ENCODE measurements around the gene LRIG1. TPM values are rescaled to one million over a fixed set of nuclear protein-coding genes. Genes with fewer than 3 reads are reported as not detected.
A peak's percentile ranks its signal among the peaks of the same experiment; 100 is the strongest.

The LRIG1 gene
- total and polyA plus RNA-seq, 7 donors: 9.8 to 119 (median 41.1) TPM

DNA sequence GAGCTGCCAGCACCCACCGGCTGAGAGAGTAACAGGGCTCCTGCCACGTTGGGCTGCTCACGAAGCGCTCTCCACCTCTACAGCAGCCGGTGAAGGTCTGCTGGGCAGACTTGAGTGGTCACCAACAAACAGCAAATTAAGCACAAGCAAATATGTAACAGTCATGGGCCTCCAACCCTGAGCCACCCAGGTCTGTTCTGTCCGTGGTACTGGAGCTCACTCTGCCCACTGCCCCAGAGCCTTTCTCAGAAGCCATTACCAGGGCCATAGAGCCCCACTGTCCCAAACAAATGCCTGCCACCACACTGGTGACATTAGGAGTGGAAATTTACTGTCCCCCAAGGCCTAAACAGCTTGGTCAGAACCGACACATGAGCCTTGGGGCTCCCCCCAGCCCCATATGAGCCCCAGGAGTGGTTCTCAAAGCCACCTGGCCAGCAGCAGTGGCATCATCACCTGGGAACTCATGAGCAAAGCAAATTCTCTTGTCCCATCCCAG, 56.6 kb downstream of the LRIG1 start:
- WGBS, 3 donors: 85 to 92% (median 89%) methylated on average over 7 of the region's 7 CpGs
- intact Hi-C loops (cut with DNase I): no loop called here
- no peak for DNase-seq
- H3K27me3 ChIP-seq (ENCODE audit: insufficient read depth in 3 of 3, low read length in 2 of 3): no peaks in the 10 kb centered on the region
- H3K4me1 ChIP-seq: peaks cover 68% of the 10 kb centered on the region
- H3K4me3 ChIP-seq: no peak overlapping the region
- H3K27ac ChIP-seq: peak overlapping the region; percentile 91
- H3K9me3 ChIP-seq: no peaks in the 10 kb centered on the region
- TF ChIP-seq, protein P1, sequence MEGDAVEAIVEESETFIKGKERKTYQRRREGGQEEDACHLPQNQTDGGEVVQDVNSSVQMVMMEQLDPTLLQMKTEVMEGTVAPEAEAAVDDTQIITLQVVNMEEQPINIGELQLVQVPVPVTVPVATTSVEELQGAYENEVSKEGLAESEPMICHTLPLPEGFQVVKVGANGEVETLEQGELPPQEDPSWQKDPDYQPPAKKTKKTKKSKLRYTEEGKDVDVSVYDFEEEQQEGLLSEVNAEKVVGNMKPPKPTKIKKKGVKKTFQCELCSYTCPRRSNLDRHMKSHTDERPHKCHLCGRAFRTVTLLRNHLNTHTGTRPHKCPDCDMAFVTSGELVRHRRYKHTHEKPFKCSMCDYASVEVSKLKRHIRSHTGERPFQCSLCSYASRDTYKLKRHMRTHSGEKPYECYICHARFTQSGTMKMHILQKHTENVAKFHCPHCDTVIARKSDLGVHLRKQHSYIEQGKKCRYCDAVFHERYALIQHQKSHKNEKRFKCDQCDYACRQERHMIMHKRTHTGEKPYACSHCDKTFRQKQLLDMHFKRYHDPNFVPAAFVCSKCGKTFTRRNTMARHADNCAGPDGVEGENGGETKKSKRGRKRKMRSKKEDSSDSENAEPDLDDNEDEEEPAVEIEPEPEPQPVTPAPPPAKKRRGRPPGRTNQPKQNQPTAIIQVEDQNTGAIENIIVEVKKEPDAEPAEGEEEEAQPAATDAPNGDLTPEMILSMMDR (IDR thresholded peaks at IDR 0.05): no peak
- H3K36me3 ChIP-seq (ENCODE audit: insufficient read depth in 1 of 2, low read depth in 1 of 2): peaks cover 0 to 6% of the 10 kb centered on the region in 2 donors
- no peak for ATAC-seq

DNA sequence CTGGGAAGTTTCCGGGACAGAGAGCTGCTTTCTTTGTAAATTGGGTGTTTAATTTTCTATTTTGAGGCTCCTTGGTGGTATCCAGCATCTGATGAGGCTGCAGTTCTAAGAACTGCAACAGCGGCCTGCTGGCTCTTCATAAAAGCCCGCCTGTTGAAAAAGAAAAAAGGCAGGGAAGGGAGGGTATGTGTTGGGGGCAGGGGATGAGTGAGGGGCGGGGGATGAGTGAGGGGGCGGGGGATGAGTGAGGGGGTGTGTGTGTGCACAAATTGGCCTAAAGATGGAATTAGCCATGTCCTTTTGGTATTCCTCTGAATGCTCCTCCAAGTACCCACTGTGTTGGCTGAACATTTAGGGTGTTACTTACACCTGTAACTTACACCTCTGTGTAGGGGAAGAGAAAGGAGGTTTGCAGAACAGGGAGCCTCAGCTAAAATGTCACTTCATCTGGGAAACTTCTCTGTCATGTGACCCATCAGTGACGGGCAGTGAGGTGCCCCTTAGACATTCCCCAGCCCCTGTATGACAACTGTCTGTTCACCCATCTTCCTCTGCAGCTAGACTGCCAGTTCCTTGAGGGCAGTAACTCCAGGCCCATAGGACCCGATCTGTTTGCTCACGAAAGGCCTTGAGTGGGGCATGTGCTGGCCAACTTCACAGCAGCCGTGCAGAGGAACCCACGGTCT, 57.6 kb downstream of the LRIG1 start:
- intact Hi-C loops (cut with DNase I): no loop called here
- peaks cover 68% of the 10 kb centered on the region for H3K4me1 ChIP-seq
- TF ChIP-seq, protein P1 (IDR thresholded peaks at IDR 0.05): no peak
- DNase-seq: no peak
- peak in 3 of 4 donors; percentile 11 to 33 (median 13) for ATAC-seq
- H3K9me3 ChIP-seq: no peaks in the 10 kb centered on the region
- no peaks in the 10 kb centered on the region for H3K27me3 ChIP-seq (ENCODE audit: insufficient read depth in 3 of 3, low read length in 2 of 3)
- H3K36me3 ChIP-seq (ENCODE audit: insufficient read depth in 1 of 2, low read depth in 1 of 2): peaks cover 0 to 6% of the 10 kb centered on the region in 2 donors
- 44 to 73% (median 54%) methylated on average over 10 of the region's 10 CpGs for WGBS, 3 donors
- peak overlapping the region; percentile 35 for H3K4me3 ChIP-seq
- H3K27ac ChIP-seq: peak overlapping the region; percentile 91

DNA sequence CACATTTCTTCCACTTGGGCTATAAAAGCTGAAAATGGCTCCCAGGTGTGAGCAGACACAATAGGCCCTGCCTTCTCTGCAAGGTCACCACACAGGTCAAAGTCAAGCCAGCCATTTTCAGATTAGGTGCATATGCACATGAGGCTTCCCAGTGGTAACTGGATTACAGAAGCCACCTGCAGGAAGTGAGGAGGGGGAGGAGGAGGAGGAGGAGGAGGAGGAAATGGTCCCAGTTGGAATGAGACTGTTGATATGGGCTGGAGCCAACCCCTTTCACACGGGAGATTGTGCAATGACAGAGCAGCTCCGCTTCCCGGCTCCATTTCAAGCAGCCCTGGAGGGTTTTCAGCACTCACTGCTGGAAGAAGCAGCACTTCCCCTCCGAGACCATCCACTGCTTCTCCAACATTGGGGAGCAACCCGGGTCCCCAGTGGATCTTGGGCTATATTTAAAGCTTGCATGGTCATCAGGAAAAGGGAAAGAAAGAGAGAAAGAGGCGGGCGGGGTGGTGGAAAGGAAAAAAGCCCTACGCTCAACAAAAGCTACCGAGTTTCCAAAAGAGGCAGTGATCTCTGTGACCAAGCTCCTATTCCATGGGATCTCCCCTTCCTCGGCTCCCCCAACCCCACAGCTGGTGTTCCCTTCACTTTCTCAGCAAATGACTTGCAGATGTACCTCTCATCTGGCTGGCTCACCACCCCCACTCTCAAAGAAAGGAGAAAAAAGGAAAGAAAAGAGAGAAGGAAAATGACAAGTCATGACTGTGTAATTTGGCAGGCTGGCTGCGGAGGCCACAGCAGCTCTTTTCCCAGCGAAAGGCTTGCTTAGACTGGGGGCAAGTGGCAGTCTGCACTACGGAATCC, 58.3 kb downstream of the LRIG1 start:
- peak; percentile 84 to 93 (median 86) for ATAC-seq
- intact Hi-C loops (cut with DNase I): no loop called here
- peak; percentile 71 to 86 for DNase-seq
- WGBS, 3 donors: 12 to 24% (median 13%) methylated on average over 13 of the region's 13 CpGs
- H3K27me3 ChIP-seq (ENCODE audit: insufficient read depth in 3 of 3, low read length in 2 of 3): no peaks in the 10 kb centered on the region
- H3K9me3 ChIP-seq: no peaks in the 10 kb centered on the region
- H3K4me3 ChIP-seq: peak overlapping the region; percentile 35
- H3K27ac ChIP-seq: peak overlapping the region; percentile 91
- TF ChIP-seq, protein P1 (IDR thresholded peaks at IDR 0.05): no peak
- peaks cover 61% of the 10 kb centered on the region for H3K4me1 ChIP-seq
- H3K36me3 ChIP-seq (ENCODE audit: insufficient read depth in 1 of 2, low read depth in 1 of 2): peaks cover 0 to 5% of the 10 kb centered on the region in 2 donors

DNA sequence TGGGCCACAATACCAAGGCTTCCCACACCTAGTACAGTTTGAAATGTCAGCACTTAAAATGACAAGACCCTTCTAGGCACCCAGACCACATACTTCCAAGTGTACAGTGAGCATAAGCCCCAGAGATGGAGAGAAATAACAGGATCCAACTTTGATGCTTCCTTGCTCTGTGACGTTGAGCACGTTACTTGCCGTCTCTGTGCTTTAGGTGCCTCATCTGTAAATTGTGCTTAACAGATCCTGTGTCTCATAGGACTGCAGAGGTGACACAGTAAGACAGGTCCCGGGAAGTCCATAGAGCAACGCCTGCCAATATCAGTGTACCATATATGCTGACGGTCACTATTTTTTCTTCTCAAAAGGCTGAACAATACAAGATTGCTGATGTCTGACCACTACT, 59.1 kb downstream of the LRIG1 start:
- WGBS, 3 donors: 78 to 83% (median 83%) methylated on average over 6 of the region's 6 CpGs

More for the DNA sequence above, 59.1 kb downstream of the LRIG1 start:
- ATAC-seq (peak in 1 of 4 donors; percentile 12), DNase-seq (no peak)
- H3K36me3 ChIP-seq (ENCODE audit: insufficient read depth in 1 of 2, low read depth in 1 of 2): no peaks in the 10 kb centered on the region
- H3K27me3 ChIP-seq (ENCODE audit: insufficient read depth in 3 of 3, low read length in 2 of 3): no peaks in the 10 kb centered on the region
- TF ChIP-seq, protein P1 (IDR thresholded peaks at IDR 0.05): no peak
- no peak overlapping the region for H3K4me3 ChIP-seq
- intact Hi-C loops (cut with DNase I): no loop called here
- peak overlapping the region; percentile 91 for H3K27ac ChIP-seq
- no peaks in the 10 kb centered on the region for H3K9me3 ChIP-seq
- H3K4me1 ChIP-seq: peaks cover 64% of the 10 kb centered on the region

Measured in psoas muscle (tissue), 8 donors.